ENCODE results near the gene PNLIPRP1.

GRCh38 chr10:116631871-116632295, 41.1 kb downstream of the PNLIPRP1 start:
- TF ChIP-seq EZH2 (IDR thresholded peaks at IDR 0.05; ENCODE audit: low read length) = no peak
- no peak for TF ChIP-seq CTCF (optimal IDR thresholded peaks at IDR 0.05 in 1 of 3, IDR thresholded peaks at IDR 0.05 in 1 of 3, conservative IDR thresholded peaks at IDR 0.05 in 1 of 3; ENCODE audit: extremely low read depth in 1 of 3, insufficient read depth in 2 of 3, low read length in 3 of 3)

All from keratinocyte (primary cell).